ENCODE data around the gene GPRC5D.

The GPRC5D gene

DNA sequence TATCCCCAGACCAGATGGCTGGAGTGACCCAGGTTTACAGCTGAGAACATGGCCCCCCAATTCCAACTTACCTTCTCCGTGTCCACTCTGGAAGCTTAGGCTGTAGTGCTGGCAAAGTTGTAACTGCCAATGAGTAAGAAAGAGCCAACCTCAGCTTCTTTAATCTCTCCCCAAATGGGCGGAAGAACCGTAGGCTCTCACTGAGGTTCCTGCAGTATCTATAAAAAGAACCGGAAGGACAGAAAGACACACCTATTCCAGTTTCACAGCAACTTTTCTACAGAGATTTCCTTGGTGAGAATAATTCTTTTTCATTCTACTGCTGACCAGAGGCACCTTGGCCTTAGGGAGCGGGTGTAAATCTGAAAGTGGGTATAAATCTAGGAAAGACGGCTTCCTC lies at the start of gene GPRC5D:
Gene GPRC5D, minus strand, starts transcription at position 135 of the 400 bp plus-strand sequence. CDS start 1,786 bp downstream, outside the sequence.
- no peak for DNase-seq (ENCODE audit: low read depth, low spot score)

DNA sequence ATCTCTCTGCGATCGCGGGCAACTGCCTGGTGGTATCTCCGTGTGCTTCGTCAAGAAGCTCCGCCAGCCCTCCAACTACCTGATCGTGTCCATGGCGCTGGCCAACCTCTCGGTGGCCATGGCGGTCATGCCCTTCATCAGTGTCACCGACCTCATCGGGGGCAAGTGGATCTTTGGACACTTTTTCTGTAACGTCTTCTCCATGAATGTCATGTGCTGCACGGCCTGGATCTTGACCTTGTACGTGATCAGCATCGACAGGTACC lies 49.7 kb upstream of the GPRC5D start:
- no peak for DNase-seq (ENCODE audit: low read depth, low spot score)

DNA sequence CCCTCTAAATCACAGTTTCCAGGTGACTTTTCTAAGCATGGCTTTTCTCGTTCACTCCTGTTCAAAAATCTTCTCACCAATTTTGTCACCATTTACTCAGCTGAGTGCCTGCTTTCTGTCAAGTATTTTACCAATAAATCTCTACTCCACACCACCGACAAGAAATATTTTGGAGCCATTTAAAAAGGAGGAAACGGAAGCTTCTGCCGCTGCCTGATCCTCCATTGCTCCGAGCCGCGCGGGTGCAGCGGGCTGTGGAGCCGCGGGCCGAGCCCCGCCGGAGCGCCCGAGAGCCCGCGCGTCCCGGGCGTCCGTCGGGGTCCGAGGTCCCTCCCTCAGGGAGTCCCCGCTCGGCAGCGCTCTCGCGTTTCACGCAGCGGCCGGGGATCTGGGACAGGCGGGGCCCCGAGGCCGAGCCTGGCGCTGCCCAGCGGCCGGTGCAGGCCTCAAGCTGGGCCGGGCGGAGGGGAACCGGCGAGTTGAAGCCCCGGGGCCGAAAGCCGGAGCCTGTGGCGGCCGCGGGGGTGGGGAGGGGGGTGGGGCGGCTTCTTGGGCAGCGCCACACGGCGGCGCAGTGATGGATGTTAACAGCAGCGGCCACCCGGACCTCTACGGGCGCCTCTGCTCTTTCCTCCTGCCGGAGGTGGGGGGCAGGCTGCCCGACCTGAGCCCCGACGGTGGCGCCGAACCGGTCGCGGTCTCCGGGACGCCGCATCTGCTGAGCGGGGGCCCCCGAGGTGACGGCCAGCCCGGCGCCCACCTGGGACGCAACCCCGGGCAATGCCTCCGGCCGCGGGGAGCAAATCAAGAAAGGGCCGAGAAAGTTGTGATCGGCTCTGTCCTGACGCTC lies 49.2 kb upstream of the GPRC5D start:
- no peak for DNase-seq (ENCODE audit: low read depth, low spot score)

DNA sequence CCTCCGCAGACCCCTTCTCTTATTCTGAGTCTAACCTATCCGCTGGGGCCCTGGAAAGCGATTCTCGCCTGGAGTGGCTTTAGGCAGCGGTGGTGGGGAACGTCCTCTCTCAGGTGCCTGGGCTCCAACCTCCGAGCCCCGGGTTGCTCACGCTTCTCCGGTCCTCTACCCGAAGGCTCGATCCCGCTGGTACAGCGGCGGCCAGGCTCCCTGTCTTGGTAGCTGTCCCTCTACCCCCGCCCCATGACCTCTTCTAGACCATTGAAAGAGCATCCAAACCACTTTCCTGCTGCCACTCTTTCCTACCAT lies 48.6 kb upstream of the GPRC5D start:
- DNase-seq (ENCODE audit: low read depth, low spot score), result no peak

DNA sequence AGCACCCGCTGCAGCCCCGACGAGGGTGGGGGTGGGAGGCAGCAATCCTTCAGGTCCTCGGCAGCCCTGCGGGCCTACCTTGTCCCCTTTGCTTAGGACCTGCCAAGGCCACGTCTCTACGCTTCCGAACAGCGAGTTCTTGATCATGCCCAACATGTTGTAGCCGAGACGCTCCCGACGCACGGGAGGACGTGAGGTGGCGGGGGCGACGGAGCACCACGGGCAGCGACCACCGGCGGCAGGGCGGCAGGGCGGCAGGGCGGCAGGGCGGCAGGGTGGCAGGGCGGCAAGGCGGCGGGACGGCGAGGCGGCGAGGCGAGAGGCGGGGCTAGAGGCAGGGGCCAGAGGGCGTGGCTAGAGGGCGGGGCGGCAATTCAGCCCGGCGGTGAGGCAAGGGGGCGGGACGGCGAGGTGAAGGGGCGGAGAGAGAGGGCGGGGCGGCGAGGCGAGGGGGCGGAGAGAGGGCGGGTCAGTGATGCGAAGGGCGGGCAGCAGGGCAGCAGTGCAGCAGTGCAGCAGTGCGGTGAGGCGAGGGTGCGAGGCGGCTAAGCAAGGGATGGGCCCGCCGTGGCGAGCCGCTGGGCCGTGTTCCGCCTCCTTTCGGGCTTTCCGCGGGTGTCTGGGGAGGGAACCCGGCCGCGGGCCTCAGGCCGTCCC lies 48.1 kb upstream of the GPRC5D start, which contains the start of gene HEBP1:
Gene HEBP1, minus strand, starts transcription at position 307 of the 657 bp plus-strand sequence. Its CDS starts 151 bp downstream, at position 156.
- peak; percentile 89 for DNase-seq (ENCODE audit: low read depth, low spot score)

DNA sequence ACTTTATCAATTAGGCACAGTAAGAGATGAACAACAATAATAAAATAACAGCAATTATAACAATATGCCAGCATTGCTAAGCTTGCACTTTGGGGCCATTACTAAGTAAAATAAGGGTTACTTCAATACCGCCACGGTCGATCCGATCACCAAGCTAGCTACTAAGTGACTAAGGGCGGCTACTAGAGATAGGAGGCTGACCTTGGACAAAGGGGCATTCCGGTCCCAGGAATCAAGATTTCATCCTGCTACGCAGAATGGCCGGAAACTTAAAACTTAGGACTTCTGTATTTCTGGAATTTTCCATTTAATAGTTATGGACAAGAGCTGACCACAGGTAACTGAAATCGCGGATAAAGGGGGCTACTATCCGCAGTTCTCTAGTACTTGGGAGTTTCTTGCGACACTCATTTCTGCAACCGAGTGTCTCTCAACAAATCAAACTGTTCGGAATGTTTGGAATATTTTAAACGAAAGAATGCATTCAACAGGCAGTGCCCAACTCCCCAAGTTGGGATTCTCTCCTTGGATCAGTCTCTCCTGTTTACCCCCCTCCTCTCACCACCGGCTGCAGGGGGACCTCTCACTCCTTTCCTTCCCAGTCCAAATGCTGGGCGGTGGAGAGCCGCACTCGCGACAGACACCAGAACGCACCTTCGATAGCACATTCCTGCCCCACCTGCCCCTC lies 47.4 kb upstream of the GPRC5D start:
- no peak for DNase-seq (ENCODE audit: low read depth, low spot score)

DNA sequence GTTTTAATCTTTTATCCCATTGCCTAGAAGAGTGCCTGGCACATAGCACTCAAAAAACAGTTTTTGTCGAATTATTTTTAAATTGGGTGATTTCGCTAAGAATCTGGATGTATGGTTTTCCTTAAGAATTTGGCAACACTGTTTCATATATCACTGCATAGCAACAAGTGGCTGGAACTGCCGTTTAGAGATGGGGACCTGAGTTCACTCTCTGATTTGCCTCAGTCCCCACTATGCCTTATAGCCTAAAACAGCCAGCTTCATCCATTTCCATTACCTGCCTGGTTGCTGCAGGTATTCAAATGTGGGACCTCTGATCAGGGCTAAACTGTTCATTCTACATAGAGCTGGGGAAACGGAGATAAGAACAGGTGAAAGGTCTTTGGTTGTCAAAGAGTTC lies 46.3 kb upstream of the GPRC5D start:
- DNase-seq (ENCODE audit: low read depth, low spot score), result no peak

DNA sequence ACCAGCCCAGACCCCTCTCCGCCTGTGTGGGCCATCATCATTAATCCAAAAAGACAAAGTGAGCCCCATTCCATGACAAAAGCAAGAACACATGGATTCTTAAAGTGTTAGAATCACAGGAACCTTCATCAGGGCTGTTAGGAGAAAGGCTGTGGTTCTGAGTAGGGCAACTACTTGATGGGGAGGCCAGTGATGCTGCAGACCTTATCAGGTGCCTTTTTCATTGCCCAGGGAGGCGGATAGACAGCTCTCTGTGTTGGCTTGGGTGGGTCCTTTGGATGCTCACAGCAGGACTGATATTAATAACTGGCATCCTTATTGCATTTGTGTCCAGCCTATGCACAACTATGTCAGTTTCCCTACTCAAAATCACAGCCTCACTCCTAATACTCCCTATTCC lies 45.8 kb upstream of the GPRC5D start:
- DNase-seq (ENCODE audit: low read depth, low spot score), result no peak

DNA sequence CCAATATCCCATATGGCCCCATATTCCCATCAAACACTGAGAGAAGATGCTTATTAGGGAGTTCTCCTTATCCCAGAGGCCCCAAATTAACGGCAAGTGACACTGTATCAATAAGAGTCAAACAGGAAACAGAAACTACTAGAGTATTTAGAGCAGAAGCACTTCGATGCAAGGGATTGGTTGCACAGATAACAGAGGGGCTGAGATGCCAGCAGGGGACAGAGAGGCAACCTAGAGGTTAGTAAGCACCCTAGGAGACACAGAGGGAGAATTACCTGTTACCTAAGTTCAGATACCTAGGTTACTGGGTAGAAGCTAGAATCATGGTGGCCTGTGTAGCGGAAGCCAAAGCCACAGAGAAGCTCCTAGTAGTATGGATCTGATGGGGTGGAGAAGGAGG lies 45.2 kb upstream of the GPRC5D start:
- DNase-seq (ENCODE audit: low read depth, low spot score), result no peak

DNA sequence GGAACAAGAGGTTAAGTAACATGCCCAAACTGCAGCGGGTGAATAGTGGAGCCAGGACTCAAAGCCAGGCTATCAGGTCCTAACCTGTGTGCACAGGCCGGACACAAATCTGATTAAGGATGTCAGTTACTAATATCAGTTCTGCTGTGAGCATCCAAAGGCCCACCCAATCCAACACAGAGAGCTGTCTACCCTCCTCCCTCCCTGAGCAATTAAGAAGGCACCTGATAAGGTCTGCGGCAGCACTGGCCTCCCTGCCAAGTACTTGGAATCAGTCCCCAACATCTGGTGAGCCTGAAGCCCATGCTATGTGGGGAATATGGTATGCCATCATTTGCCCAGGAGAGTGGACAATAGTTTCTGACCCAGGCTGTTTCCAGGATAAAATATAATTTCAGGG lies 44.2 kb upstream of the GPRC5D start:
- DNase-seq (ENCODE audit: low read depth, low spot score), result no peak

DNA sequence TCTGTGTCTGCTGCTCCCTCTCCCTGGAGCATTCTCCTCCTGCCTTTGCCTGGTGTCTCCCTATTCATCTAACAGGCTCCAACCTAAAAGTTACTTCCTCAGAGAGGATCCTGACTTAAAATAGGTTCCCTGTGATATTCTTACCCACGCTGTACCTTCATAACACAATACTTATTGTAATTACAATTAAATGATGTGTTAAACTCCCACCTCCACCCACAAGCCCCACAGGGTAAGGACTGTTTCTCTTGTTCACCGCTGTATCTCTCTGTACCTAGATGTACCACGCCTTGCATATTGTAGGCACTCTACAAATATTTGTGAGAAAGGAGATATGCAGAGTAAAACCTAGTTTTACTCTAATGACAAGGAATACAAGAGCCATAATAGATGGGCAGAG lies 43.1 kb upstream of the GPRC5D start:
- DNase-seq (ENCODE audit: low read depth, low spot score), result no peak

DNA sequence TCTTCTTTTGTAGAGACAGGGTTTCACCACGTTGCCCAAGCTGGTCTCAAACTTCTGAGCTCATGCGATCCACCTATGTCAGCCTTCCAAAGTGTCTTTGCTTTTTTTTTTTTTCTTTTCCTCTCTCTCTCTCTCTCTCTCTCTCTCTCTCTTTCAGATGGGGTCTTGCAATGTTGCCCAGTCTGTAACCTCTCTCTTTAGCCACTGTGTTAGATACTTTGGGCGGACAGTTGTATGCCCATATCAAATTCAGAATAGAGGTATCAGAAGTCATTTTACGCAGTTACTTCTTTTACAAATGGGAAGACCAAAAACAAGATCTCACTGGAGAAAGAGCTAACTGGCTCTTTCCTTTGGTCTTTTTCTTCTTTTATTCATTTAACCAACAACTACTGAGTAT lies 41.4 kb upstream of the GPRC5D start:
- DNase-seq (ENCODE audit: low read depth, low spot score), result no peak

DNA sequence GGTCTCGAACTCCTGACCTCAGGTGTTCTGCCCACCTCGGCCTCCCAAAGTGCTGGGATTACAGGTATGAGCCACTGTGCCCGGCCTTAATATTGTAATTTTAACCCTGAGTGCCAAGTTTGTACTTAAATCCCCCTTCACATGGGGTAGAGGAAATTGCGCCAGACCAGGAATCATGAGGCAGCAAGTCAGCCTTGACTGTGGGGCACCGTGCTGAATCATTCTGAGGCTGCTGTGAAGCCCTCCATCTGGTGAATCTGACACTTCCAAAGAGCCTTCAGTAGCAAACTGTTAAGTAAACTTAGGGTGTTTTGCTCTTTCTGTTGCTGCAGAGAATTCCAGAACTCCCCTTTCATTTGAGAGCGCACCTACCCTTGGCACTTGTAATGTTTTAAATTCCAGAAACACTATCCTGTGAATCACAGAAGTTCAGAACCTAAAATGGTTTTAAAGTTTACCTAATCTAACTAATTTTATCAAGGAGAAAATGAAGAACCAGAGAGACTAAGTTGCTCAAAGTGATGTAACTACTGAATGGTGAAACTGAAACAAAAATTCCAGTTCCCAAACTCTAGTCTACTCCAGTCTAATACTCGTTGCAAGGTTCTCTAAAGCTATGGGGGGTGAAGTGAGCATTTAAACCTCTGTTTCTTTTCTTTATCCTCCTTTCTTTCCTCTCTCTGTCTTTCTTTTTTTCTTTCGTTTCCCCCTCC lies 40.6 kb upstream of the GPRC5D start:
- no peak for DNase-seq (ENCODE audit: low read depth, low spot score)

DNA sequence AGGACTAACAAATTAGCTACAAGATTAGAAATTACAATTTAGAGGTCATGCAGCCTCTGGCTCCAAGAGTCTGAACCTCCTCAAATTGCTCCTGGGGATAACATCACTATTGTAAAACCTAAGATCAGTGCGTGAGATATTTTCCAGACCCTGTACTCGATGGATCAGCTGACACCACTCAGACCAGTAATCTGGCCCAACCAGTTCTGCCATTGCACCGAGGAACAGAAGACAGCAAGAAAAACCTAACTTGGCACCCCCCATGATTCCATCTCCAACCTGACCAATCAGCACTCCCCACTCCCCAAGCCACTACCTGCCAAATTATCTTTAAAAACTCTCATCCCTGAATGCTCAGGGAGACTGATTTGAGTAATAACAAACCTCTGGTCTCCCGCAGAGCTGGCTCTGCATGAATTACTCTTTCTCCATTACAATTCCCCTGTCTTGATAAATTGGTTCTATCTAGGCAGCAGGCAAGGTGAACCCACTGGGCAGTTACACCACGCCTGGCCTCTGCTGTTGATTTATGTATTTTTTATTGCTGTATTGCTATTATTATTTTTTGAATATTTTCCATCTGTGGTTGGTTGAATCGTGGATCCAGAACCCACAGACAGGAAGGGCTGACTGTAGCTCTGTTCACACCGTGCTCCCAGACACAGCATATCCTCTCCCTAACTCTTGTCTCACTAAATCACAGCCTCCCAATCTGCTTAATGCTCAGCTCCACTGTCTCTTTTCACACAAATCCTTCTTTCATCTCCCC lies 38.9 kb upstream of the GPRC5D start:
- DNase-seq (ENCODE audit: low read depth, low spot score), result no peak

DNA sequence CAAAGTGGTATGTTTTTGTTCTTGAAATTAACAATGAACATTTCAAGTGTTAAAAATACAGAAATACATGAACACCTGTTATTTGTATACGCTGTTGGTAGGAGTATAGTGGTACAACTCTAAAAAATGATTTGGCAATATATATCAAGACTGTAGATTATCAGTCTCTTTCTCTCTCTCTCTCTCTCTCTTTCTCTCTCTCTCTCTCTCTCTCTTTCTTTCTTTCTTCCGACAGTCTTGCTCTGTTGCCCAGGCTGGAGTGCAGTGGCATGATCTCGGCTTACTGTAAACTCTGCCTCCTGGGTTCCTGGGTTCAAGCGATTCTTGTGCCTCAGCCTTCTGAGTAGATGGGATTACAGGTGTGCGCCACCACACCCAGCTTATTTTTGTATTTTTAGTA lies 35.5 kb upstream of the GPRC5D start:
- DNase-seq (ENCODE audit: low read depth, low spot score), result no peak

DNA sequence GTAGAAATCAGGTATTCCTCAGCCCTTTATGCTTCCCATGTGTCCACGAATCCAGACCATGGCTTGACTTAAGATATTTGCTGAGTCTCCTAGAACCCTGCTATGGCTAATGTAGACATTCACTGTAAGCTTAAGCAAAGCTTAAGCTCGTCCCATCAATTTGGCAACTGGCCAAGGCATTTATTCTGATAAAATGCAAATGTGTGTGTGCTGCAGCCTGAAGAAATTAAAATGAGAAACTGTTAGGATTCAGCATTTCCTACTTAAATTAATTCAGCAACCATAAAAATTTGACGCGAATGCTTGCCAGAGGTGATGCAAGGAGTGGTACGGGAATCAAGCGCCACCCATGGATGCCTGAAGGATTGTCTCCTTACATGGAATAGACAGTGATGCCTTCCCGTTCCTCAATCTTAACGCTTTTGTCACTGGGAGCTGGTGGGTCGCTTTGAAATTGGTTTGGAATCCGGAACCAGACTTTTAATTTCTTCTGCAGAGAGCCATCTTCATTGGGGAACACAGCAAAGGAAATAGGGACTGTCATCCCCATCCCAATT lies 34.9 kb upstream of the GPRC5D start:
- no peak for DNase-seq (ENCODE audit: low read depth, low spot score)

DNA sequence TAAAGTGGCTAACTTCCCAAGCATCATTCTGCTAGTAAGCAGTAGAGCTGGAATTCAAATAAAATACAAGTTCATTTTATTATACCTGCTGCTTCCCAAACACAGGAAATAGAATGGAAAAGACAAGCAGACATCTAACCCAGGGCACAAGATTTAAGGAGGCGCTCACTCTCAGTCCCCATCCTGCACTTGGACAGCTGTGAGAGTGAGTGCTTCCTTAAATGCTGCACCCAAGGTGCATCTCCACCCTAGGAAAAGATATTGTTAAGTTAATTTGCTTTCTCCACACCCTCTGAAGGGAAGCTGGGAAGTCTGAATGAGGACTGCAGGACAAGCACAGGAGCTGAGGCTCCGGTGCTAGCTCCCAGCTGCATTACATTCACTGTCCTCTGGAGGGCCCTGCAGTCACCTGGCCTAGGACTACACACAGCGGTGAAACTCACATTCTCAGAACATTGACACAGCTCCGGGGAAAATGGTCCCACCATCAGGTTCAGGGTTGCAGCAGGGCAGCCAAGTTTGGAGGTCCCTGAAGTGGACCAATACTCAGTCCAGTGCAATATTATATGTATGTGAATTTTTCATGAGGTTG lies 33.9 kb upstream of the GPRC5D start:
- no peak for DNase-seq (ENCODE audit: low read depth, low spot score)

DNA sequence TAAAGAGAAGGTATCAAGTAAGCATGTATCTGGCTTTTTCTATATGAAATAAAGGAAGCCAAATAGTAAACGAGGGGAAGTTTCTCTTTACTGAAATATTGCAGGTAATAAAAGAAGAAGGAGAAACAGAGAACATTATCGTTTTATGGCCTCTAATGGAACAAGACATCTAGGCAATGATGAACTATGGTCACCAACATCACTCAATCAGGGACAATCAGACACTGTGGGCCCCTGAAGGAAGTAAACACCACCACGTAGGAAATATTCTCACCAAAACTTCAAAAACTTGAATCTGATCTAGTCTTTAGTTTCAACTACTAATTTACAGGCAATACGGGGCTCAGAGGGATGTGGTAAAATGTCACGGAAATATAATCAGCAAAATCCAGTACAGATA lies 32.2 kb upstream of the GPRC5D start:
- DNase-seq (ENCODE audit: low read depth, low spot score), result no peak

DNA sequence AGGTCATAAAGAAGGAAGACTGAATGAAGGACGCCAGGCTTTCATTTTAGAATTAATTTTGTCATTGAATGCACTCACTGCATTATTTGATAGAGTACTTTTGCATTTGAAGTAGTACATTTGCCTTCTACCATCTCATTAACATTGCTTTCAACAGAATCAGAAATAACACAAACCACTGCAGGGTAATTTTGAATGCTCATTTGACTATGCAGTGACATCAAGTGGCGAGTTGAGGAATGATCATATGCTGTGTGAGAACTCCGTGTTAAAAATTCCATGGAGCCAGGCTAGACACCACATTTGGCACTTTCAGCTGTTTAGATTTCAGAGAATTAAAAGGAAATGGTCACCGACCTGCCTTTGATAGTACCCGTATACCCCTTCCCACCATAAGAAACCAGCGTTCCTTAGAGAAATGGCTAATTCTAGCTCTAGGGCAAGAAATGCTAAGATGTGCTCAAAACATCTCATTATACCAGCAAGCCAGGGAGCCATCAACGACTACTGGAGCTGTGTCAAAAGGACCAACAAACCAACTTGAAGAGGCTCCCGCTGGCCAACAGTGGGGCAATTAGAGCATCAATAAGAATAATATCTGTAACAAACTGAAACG lies 31.6 kb upstream of the GPRC5D start:
- no peak for DNase-seq (ENCODE audit: low read depth, low spot score)

DNA sequence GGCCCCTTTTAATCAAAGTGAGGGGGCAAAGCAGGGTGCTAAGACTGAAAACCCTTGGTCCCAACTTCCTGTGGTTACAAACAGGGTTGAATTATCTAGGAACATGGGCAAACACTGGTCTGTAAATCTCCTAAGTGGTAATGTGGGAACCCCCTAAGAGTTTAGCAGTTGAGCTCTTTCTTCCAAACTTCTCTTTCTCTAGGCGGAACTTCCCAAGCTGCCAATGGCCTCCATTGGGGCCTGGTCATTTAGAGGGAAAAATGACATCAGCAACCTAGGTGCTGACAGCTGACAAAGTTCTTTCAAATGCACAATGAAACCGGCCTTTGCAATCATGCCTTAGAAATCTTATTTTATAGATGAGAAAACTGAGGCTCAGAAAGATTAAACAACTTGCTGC lies 30.4 kb upstream of the GPRC5D start:
- DNase-seq (ENCODE audit: low read depth, low spot score), result no peak

Data from activated CD4-positive, CD25-positive, alpha-beta regulatory T cell treated with anti-CD3 and anti-CD28 coated beads, Interleukin-2, amount 50 U/mL, for 16 hours (primary cell).